ENCODE results near the gene SRSF2.
"Not testable (repeated sequence)": the region's sequence is repeated elsewhere in the genome, so short reads cannot be mapped to it uniquely, and the experiment has no call there.

SRSF2 gene

DNA sequence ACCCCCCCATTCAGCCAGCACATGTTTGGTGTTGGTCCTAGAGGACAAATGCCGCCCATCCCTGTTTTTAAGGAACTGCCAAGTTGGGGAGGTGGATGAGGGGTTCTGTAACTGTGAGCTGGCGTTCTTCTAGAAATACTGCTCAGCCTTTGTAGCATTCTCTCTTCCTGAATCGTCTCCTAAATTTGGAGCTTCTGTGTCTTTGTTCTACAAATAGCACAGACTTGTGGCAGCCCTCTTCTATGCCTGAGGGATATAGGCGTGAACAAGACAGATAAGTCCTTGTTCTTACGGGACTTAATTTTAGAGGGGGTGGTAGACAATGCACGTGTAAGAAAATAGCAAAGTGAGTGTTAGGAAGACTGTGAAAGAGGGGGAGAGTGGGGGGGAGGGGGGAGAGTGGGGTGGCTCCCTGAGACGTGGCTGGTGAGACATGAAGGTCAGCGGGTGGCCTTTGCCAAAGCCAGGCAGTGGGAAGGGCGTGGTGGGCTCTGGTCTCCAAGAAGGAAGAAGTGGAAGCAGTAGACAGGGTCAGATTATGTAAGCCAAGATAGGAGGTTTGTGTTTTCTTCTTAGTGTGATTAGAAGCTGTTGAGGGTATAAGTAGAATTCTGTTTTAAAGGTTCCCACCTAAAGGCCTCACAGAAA, 10.7 kb upstream of the SRSF2 start:
- Mint-ChIP-seq H3K36me3 (ENCODE audit: low read depth) (peaks cover 43% of the 10 kb centered on the region), H3K27me3 (ENCODE audit: low read depth) (no peaks in the 10 kb centered on the region)

DNA sequence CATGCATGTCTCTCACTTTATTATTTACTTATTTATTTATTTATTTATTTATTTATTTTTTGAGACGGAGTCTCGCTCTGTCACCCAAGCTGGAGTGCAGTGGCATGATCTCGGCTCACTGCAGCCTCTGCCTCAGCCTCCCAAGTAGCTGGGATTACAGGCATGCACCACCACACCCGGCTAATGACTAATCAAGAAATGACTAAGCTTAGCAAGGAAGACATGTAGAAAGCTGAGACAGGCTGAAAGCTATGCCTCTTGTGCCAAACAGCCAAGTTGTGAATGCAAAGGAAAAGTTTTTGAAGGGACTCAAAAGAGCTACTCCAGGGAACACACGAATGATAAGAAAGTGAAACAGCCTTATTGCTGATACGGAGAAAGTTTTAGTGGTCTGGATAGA, 8.7 kb upstream of the SRSF2 start:
- not testable (repeated sequence) for H3K27ac Mint-ChIP-seq; H3K27me3 Mint-ChIP-seq (ENCODE audit: low read depth); H3K9me3 Mint-ChIP-seq; H3K4me3 Mint-ChIP-seq
- Mint-ChIP-seq H3K36me3 (ENCODE audit: low read depth) (peaks cover 45% of the 10 kb centered on the region), H3K4me1 (ENCODE audit: low read depth) (peaks cover 15% of the 10 kb centered on the region)

More for the DNA sequence above, 10.7 kb upstream of the SRSF2 start:
- Mint-ChIP-seq H3K9me3 (no peaks in the 10 kb centered on the region), H3K27ac (no peak overlapping the region), H3K4me1 (ENCODE audit: low read depth) (peaks cover 20% of the 10 kb centered on the region), H3K4me3 (no peak overlapping the region)

DNA sequence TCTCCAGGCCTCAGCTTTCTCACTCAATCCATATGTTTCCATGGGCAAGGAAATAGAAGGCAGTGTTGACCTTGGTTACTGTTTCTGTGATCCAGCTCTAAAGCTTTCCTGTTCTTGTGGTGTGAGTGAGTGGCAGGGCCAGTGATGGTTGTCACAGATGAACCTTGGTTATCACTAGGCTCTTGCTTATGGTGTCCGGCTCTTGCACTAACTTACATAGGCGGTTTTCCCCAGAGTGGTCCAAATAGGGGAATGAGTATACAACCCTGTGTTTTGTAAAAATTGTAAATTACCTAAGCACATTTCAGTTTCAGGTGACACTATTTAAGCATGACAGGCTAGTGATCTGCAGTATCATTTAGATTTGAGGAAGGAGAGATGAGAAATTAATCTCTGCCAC, 7.6 kb upstream of the SRSF2 start:
- Mint-ChIP-seq H3K4me1 (ENCODE audit: low read depth) (peaks cover 16% of the 10 kb centered on the region), H3K36me3 (ENCODE audit: low read depth) (peaks cover 42% of the 10 kb centered on the region), H3K27me3 (ENCODE audit: low read depth) (no peaks in the 10 kb centered on the region), H3K9me3 (no peaks in the 10 kb centered on the region), H3K27ac (no peak overlapping the region), H3K4me3 (no peak overlapping the region)

DNA sequence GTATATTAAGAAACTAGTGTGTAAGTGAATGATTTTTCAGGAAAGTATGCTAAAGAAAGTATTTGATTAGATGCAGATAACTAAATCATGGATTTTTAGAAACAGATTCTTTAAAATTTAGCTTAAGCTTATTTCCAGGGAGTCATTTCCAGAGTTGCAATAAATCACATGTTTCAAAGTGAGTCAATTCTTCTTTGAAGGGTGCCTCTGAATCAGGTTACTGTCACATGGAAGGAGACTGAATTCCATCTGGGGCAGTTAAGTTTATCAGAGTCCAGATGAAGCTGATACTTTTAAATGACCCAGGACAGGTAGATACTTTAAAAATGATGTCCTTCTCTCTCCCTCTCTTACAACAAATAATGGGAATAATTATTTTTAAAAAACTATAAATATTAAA, 5.8 kb upstream of the SRSF2 start:
- Mint-ChIP-seq H3K4me1 (ENCODE audit: low read depth) (peaks cover 25% of the 10 kb centered on the region), H3K4me3 (no peak overlapping the region), H3K27ac (no peak overlapping the region), H3K36me3 (ENCODE audit: low read depth) (peaks cover 32% of the 10 kb centered on the region), H3K27me3 (ENCODE audit: low read depth) (no peaks in the 10 kb centered on the region), H3K9me3 (no peaks in the 10 kb centered on the region)

- peaks cover 24% of the 10 kb centered on the region for H3K4me1 Mint-ChIP-seq (ENCODE audit: low read depth)
- no peak overlapping the region for H3K27ac Mint-ChIP-seq
- H3K9me3 Mint-ChIP-seq: no peaks in the 10 kb centered on the region
- peaks cover 30% of the 10 kb centered on the region for H3K36me3 Mint-ChIP-seq (ENCODE audit: low read depth)
- no peaks in the 10 kb centered on the region for H3K27me3 Mint-ChIP-seq (ENCODE audit: low read depth)
- H3K4me3 Mint-ChIP-seq: no peak overlapping the region
Observed at GRCh38 chr17:76740329-76741118, 3.4 kb upstream of the SRSF2 start.

- H3K4me1 Mint-ChIP-seq (ENCODE audit: low read depth): peaks cover 22% of the 10 kb centered on the region
- H3K4me3 Mint-ChIP-seq; H3K27me3 Mint-ChIP-seq (ENCODE audit: low read depth); H3K9me3 Mint-ChIP-seq; H3K27ac Mint-ChIP-seq: not testable (repeated sequence)
- peaks cover 30% of the 10 kb centered on the region for H3K36me3 Mint-ChIP-seq (ENCODE audit: low read depth)
Observed at GRCh38 chr17:76739568-76740115, 2.5 kb upstream of the SRSF2 start.

GRCh38 chr17:76738468-76738850, 1.3 kb upstream of the SRSF2 start:
- peak overlapping the region; percentile 94 for H3K4me3 Mint-ChIP-seq
- peaks cover 32% of the 10 kb centered on the region for H3K4me1 Mint-ChIP-seq (ENCODE audit: low read depth)
- H3K36me3 Mint-ChIP-seq (ENCODE audit: low read depth): peaks cover 35% of the 10 kb centered on the region

GRCh38 chr17:76737676-76738467, 741 bp upstream of the SRSF2 start, which contains the start of gene MFSD11:
Gene MFSD11 (plus strand): TSS chr17:76738119. CDS start chr17:76738353, 234 bp downstream.
- Mint-ChIP-seq H3K9me3 (no peaks in the 10 kb centered on the region), H3K27ac (peak within 1 kb of the TSS; percentile 98), H3K27me3 (ENCODE audit: low read depth) (no peaks in the 10 kb centered on the region), H3K4me1 (ENCODE audit: low read depth) (peaks cover 37% of the 10 kb centered on the region), H3K36me3 (ENCODE audit: low read depth) (peaks cover 40% of the 10 kb centered on the region), H3K4me3 (peak within 1 kb of the TSS; percentile 94)

More at GRCh38 chr17:76738468-76738850, 1.3 kb upstream of the SRSF2 start:
- H3K9me3 Mint-ChIP-seq: no peaks in the 10 kb centered on the region
- peak overlapping the region; percentile 98 for H3K27ac Mint-ChIP-seq
- no peaks in the 10 kb centered on the region for H3K27me3 Mint-ChIP-seq (ENCODE audit: low read depth)

DNA sequence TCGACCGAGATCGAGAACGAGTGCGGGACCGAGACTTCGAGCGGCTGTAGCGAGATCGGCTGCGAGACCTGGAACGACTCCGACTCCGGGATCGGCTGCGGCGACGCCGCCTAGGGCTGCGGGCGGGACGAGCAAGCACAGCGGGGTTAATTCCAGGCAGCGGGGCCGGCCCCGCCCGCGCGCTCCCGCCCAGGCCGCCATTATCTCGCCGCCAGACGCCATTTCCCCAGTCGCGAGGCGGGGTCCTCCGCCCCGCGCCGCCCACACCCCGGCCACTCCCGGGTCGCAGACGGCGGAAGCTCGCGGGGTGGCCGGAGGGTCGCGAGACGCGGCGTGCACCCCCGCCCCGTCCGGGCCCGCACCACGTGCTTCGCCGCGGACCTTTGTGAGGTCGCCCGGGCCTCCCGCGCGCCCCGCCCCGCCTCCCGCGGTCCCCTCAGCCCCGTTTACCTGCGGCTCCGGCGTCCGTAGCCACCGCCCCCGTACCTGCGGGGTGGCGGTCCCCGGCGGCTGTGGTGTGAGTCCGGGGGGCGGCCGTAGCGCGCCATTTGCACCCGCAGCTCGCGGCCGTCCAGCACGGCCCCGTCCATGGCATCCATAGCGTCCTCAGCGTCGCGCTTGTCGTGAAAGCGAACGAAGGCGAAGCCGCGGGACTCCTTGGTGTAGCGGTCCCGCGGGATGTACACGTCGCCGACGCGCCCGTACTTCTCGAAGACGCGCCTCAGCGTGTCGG, 616 bp downstream of the SRSF2 start:
- peak overlapping the region; percentile 97 for H3K4me3 Mint-ChIP-seq
- peaks cover 40% of the 10 kb centered on the region for H3K4me1 Mint-ChIP-seq (ENCODE audit: low read depth)
- peaks cover 40% of the 10 kb centered on the region for H3K36me3 Mint-ChIP-seq (ENCODE audit: low read depth)
- H3K27ac Mint-ChIP-seq: peak overlapping the region; percentile 98
- H3K27me3 Mint-ChIP-seq (ENCODE audit: low read depth): no peaks in the 10 kb centered on the region
- no peaks in the 10 kb centered on the region for H3K9me3 Mint-ChIP-seq

DNA sequence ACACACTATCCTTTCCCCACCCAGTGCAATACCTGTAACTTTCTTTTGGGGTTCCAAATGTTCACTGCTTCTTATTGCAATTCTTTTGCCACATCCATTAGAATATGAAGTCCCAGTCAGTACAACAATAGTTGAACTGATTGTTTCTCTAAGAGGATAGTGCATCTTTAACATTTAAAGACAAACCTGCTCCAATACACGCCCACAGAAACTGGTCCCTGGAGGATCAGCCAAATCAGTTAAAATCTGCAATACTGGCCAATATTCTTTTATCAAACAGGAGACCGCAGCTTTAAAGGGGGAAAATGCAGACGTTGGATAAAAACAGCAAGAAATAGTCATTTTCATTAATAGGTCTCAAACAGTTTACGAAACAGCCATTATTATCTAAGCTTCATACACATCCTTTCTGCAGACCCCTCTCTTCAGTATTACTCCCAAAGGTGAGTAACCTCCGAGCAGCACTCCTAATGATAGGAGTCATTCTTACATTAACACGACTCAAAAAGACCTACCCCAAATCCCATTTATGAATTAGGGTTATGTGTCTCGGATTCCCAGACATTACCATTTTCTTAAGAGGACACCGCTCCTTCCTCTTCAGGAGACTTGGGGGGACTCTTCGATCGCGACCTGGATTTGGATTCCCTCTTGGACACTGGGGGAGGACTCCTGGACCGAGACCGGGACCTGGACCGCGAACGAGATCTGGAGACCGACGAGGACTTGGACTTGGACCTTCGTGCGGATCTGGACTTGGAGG, 1.4 kb downstream of the SRSF2 start:
- H3K9me3 Mint-ChIP-seq: no peaks in the 10 kb centered on the region
- peak overlapping the region; percentile 97 for H3K4me3 Mint-ChIP-seq
- H3K27me3 Mint-ChIP-seq (ENCODE audit: low read depth): no peaks in the 10 kb centered on the region
- peaks cover 43% of the 10 kb centered on the region for H3K36me3 Mint-ChIP-seq (ENCODE audit: low read depth)
- H3K4me1 Mint-ChIP-seq (ENCODE audit: low read depth): peaks cover 41% of the 10 kb centered on the region
- peak overlapping the region; percentile 95 for H3K27ac Mint-ChIP-seq

DNA sequence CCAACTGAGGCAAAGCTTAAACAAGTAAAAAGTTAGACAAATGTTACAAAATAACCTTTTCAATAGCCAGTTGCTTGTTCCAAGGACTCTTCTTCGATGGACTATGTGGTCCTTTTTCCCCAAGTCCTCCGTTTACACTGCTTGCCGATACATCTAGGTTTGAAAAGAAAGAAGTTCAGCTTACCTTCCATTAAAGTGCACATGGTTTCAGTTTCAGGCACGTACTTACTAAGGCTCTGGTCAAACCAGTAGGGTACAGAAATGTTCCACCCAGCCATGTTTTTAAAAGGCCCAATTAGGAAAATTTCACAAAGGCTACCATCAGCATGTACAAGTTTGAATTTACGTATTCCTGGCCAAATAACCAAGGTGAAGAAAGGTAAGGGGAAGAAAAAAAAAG, 2.1 kb downstream of the SRSF2 start:
- Mint-ChIP-seq H3K27ac (peak overlapping the region; percentile 95), H3K4me1 (ENCODE audit: low read depth) (peaks cover 41% of the 10 kb centered on the region), H3K9me3 (no peaks in the 10 kb centered on the region), H3K4me3 (peak overlapping the region; percentile 97), H3K27me3 (ENCODE audit: low read depth) (no peaks in the 10 kb centered on the region), H3K36me3 (ENCODE audit: low read depth) (peaks cover 43% of the 10 kb centered on the region)

GRCh38 chr17:76734080-76734840, 2.9 kb downstream of the SRSF2 start:
- H3K4me3 Mint-ChIP-seq: peak overlapping the region; percentile 97
- peaks cover 44% of the 10 kb centered on the region for H3K4me1 Mint-ChIP-seq (ENCODE audit: low read depth)
- peaks cover 48% of the 10 kb centered on the region for H3K36me3 Mint-ChIP-seq (ENCODE audit: low read depth)
- H3K27me3 Mint-ChIP-seq (ENCODE audit: low read depth): no peaks in the 10 kb centered on the region
- H3K9me3 Mint-ChIP-seq: no peaks in the 10 kb centered on the region
- H3K27ac Mint-ChIP-seq: peak overlapping the region; percentile 95

- Mint-ChIP-seq H3K27me3 (ENCODE audit: low read depth) (no peaks in the 10 kb centered on the region), H3K27ac (peak overlapping the region; percentile 95), H3K9me3 (no peaks in the 10 kb centered on the region), H3K4me1 (ENCODE audit: low read depth) (peaks cover 42% of the 10 kb centered on the region), H3K36me3 (ENCODE audit: low read depth) (peaks cover 49% of the 10 kb centered on the region), H3K4me3 (peak overlapping the region; percentile 97)
Observed at GRCh38 chr17:76733618-76733957, 3.5 kb downstream of the SRSF2 start.
